ENCODE data around the gene SNTG2. TPM values are rescaled to one million over a fixed set of nuclear protein-coding genes. Genes with fewer than 3 reads are reported as not detected.

The SNTG2 gene
- total RNA-seq, 2 donors from 2014 or later = 2.0 to 5.0 TPM

DNA sequence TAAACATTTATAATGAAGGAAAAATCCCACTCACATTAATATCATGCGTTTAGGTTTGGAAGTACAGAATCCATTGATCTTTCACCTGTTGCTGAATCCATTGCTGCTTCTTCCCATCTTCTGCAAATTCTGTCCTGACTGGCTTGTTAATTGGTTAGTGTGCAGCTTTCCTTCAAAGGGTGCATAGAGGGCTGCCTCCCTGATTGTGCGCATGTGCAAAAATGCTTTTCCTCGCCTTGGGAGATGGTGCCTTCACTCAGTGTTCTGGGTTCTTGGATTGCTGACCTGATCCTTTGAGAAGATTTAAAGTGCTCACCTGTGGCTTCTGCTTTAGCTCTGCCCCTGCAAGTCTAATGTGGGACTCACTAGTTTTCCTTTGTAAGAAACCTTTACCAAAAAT lies 231.2 kb downstream of the SNTG2 start:
- Histone ChIP-seq H3K27me3 (replicated peaks; ENCODE audit: insufficient read depth) (no peaks in the 10 kb centered on the region), H3K4me3 (no peak overlapping the region), H3K4me1 (replicated peaks) (no peaks in the 10 kb centered on the region), H3K9me3 (no peaks in the 10 kb centered on the region), H3K27ac (no peak overlapping the region), H3K36me3 (no peaks in the 10 kb centered on the region)
- TF ChIP-seq POLR2AphosphoS5 (IDR thresholded peaks at IDR 0.05) (no peak), POLR2A (IDR thresholded peaks at IDR 0.05) (no peak)
- TF ChIP-seq, protein P1, sequence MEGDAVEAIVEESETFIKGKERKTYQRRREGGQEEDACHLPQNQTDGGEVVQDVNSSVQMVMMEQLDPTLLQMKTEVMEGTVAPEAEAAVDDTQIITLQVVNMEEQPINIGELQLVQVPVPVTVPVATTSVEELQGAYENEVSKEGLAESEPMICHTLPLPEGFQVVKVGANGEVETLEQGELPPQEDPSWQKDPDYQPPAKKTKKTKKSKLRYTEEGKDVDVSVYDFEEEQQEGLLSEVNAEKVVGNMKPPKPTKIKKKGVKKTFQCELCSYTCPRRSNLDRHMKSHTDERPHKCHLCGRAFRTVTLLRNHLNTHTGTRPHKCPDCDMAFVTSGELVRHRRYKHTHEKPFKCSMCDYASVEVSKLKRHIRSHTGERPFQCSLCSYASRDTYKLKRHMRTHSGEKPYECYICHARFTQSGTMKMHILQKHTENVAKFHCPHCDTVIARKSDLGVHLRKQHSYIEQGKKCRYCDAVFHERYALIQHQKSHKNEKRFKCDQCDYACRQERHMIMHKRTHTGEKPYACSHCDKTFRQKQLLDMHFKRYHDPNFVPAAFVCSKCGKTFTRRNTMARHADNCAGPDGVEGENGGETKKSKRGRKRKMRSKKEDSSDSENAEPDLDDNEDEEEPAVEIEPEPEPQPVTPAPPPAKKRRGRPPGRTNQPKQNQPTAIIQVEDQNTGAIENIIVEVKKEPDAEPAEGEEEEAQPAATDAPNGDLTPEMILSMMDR (IDR thresholded peaks at IDR 0.05) = no peak
- intact Hi-C loops (cut with DNase I) = no loop called here
- WGBS = 97% methylated on average over 3 of the region's 3 CpGs
- DNase-seq (ENCODE audit: low spot score) = no peak

DNA sequence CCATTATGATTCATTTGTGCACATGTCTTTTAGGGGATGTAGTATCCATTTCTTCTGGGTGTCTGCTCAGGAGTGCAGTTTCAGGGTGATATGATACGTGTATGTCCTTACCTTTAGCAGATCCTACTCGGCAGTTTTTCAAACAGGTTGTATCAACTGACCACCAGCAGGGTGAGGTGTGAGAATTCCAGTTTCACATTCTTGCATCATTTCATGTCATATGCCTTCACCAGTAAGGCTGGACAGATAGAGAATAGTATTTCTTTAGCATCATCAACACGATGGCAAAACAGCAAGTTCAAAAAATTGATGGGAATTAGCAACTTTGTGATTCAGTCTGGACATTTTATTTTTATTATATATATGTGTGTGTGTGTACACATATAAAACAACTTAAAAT lies 232.7 kb downstream of the SNTG2 start:
- no peak for TF ChIP-seq POLR2A (IDR thresholded peaks at IDR 0.05)
- TF ChIP-seq, protein P1 (IDR thresholded peaks at IDR 0.05) = no peak
- no peak for TF ChIP-seq POLR2AphosphoS5 (IDR thresholded peaks at IDR 0.05)
- Histone ChIP-seq H3K36me3 (no peaks in the 10 kb centered on the region), H3K9me3 (no peaks in the 10 kb centered on the region), H3K4me3 (no peak overlapping the region), H3K27ac (no peak overlapping the region), H3K4me1 (replicated peaks) (no peaks in the 10 kb centered on the region), H3K27me3 (replicated peaks; ENCODE audit: insufficient read depth) (no peaks in the 10 kb centered on the region)
- no peak for DNase-seq (ENCODE audit: low spot score)
- 94% methylated on average over 3 of the region's 3 CpGs for WGBS
- intact Hi-C loops (cut with DNase I) = no loop called here

DNA sequence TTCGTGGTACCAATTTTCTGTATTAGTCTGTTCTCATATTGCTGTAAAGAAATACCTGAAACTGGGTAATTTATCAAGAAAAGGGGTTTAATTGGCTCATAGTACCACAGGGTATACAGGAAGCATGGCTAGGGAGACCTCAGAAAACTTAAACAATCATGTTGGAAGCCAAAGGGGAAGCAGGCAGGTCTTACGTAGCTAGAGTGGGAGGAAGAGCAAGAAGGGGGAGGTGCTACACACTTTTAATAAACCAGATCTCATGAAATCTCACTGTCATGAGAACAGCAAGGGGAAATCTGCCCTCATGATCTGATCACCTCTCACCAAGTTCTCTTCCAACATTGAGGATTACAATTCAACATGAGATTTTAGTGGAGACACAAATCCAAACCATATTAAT lies 235.8 kb downstream of the SNTG2 start:
- intact Hi-C loops (cut with DNase I) = no loop called here
- Histone ChIP-seq H3K4me3 (no peak overlapping the region), H3K36me3 (no peaks in the 10 kb centered on the region), H3K9me3 (no peaks in the 10 kb centered on the region), H3K27ac (no peak overlapping the region), H3K27me3 (replicated peaks; ENCODE audit: insufficient read depth) (no peaks in the 10 kb centered on the region), H3K4me1 (replicated peaks) (no peaks in the 10 kb centered on the region)
- TF ChIP-seq POLR2AphosphoS5 (IDR thresholded peaks at IDR 0.05) = no peak
- TF ChIP-seq, protein P1 (IDR thresholded peaks at IDR 0.05) = no peak
- no peak for TF ChIP-seq POLR2A (IDR thresholded peaks at IDR 0.05)
- 62% methylated on average over 2 of the region's 2 CpGs for WGBS
- no peak for DNase-seq (ENCODE audit: low spot score)

DNA sequence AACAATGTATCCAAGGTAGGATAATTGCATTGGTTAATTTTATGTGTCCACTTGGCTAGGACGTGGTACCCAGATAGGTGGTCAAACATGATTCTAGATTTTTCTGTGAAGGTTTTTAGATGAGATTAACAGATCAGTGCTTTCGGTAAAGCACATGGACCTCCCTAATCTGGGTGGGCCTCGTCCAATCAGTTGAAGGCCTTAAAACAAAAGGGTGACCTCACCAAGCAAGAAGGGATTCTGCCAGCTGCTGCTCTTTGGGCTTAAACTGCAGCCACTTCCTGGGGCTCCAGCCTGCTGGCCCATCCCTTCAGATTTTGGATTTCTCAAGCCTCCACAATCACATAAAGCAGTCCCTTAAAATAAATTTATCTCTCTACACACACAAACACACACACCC lies 236.5 kb downstream of the SNTG2 start:
- Histone ChIP-seq H3K4me1 (replicated peaks) (no peaks in the 10 kb centered on the region), H3K4me3 (no peak overlapping the region), H3K27ac (no peak overlapping the region), H3K36me3 (no peaks in the 10 kb centered on the region), H3K27me3 (replicated peaks; ENCODE audit: insufficient read depth) (no peaks in the 10 kb centered on the region), H3K9me3 (no peaks in the 10 kb centered on the region)
- TF ChIP-seq POLR2A (IDR thresholded peaks at IDR 0.05) (no peak), POLR2AphosphoS5 (IDR thresholded peaks at IDR 0.05) (no peak)
- TF ChIP-seq, protein P1 (IDR thresholded peaks at IDR 0.05) = no peak
- no peak for DNase-seq (ENCODE audit: low spot score)
- intact Hi-C loops (cut with DNase I) = no loop called here
- WGBS = 82% methylated on average over 3 of the region's 3 CpGs

DNA sequence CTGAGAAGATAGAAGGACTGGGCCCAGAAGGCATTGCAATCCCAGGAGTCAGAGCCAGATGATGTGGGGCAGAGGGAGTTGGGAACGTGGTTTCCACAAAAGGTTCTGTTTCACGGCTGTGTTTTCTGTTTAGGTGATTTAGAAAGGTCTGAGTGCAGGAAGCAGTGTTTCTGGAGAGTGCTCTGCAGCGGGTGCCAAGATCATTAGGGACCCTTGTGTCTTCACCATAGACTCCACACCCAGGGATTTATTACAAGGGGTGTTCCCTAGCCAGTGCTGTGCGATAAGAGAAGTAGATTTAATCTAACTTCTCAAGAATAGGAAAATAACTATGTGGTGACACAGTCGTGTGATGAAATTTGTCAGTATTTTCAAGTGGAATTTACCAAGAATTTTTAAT lies 241.5 kb downstream of the SNTG2 start:
- Histone ChIP-seq H3K27me3 (replicated peaks; ENCODE audit: insufficient read depth) (no peaks in the 10 kb centered on the region), H3K36me3 (no peaks in the 10 kb centered on the region), H3K27ac (no peak overlapping the region), H3K9me3 (no peaks in the 10 kb centered on the region), H3K4me1 (replicated peaks) (no peaks in the 10 kb centered on the region), H3K4me3 (no peak overlapping the region)
- no peak for TF ChIP-seq POLR2A (IDR thresholded peaks at IDR 0.05)
- TF ChIP-seq, protein P1 (IDR thresholded peaks at IDR 0.05) = no peak
- no peak for TF ChIP-seq POLR2AphosphoS5 (IDR thresholded peaks at IDR 0.05)
- DNase-seq (ENCODE audit: low spot score) = no peak
- intact Hi-C loops (cut with DNase I) = no loop called here
- 69% methylated on average over 5 of the region's 5 CpGs for whole genome bisulfite sequencing

All from prostate gland (tissue), 2 donors.